Chondrocyte (in vitro differentiated cells): ENCODE results near the gene KRT84. TPM values are rescaled to one million over a fixed set of nuclear protein-coding genes. Genes with fewer than 3 reads are reported as not detected.

Experiments
- DNase-seq: peaks from one replicate; pipeline ENCODE4 v3.0.0; 2021; ENCODE audit warnings: mixed read lengths, low spot score
- H3K27ac Mint-ChIP-seq: one replicate; pipeline ENCODE4 v1.8.0; 2021; ENCODE audit warnings: mild to moderate bottlenecking, moderate library complexity, mixed read lengths; ENCODE audit not compliant: unreplicated experiment
- H3K27me3 Mint-ChIP-seq: 2 replicates; pipeline ENCODE4 v1.8.0; 2021; ENCODE audit warnings: low read depth, mixed read lengths
- H3K36me3 Mint-ChIP-seq: 2 replicates; pipeline ENCODE4 v1.8.0; 2021; ENCODE audit warnings: low read depth, mixed read lengths
- H3K4me1 Mint-ChIP-seq: 2 replicates; pipeline ENCODE4 v1.8.0; 2021; ENCODE audit warnings: low read depth, mild to moderate bottlenecking, mixed read lengths
- H3K4me3 Mint-ChIP-seq: one replicate; pipeline ENCODE4 v1.8.0; 2021; ENCODE audit warnings: mild to moderate bottlenecking, moderate library complexity, mixed read lengths; ENCODE audit not compliant: unreplicated experiment
- H3K9me3 Mint-ChIP-seq: 2 replicates; pipeline ENCODE4 v1.8.0; 2021; ENCODE audit warnings: low read depth, mixed read lengths
- total RNA-seq: library from RNA; stranded (reverse); gene quantifications from 3 replicates; pipeline ENCODE4 v1.2.1, GENCODE V29; 2021
- TF ChIP-seq, protein P1 (sequence below): fragments of 200-600 bp; sonication (generic); IDR thresholded peaks from 2 replicates; pipeline ENCODE4 v1.5.0; 2021; ENCODE audit warnings: antibody characterized with exemption, mild to moderate bottlenecking, moderate library complexity

The KRT84 gene
- total RNA-seq, 1 donor from 2014 or later = not detected

DNA sequence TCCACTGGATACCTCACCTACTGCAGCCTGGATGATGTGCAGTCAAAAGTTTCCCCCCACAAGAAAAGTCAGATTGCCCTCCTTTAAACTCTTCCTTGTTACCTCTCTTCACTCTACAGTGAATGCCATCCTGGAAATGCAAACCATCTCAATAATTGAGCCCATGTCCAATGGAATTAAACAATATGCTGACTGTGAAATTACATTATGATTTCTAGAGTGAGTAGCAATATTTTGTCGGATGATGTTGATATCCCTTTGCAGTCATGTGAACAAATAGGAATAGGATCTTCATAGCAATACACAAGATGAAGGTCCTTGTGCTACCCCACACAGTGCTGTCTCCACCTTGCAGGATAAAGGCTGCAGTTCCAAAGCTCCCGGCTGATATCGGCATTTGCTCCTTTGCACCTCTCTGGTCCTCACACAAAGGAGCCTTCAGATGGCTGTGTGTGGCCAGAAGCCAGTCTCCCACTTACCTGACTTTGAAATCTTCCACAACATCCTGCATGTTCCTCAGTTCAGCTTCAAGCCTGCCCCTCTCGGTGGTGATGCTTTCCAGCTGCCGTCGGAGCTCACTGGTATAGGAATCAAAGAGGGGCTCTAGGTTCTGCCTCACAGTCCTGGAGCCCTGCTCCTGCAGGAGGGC, 47.2 kb upstream of the KRT84 start:
- Mint-ChIP-seq H3K4me1 (no peaks in the 10 kb centered on the region), H3K4me3 (no peak overlapping the region), H3K27me3 (peaks cover 81% of the 10 kb centered on the region), H3K36me3 (peaks cover 4% of the 10 kb centered on the region), H3K9me3 (no peaks in the 10 kb centered on the region), H3K27ac (no peak overlapping the region)
- TF ChIP-seq, protein P1, sequence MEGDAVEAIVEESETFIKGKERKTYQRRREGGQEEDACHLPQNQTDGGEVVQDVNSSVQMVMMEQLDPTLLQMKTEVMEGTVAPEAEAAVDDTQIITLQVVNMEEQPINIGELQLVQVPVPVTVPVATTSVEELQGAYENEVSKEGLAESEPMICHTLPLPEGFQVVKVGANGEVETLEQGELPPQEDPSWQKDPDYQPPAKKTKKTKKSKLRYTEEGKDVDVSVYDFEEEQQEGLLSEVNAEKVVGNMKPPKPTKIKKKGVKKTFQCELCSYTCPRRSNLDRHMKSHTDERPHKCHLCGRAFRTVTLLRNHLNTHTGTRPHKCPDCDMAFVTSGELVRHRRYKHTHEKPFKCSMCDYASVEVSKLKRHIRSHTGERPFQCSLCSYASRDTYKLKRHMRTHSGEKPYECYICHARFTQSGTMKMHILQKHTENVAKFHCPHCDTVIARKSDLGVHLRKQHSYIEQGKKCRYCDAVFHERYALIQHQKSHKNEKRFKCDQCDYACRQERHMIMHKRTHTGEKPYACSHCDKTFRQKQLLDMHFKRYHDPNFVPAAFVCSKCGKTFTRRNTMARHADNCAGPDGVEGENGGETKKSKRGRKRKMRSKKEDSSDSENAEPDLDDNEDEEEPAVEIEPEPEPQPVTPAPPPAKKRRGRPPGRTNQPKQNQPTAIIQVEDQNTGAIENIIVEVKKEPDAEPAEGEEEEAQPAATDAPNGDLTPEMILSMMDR = no peak
- no peak for DNase-seq

DNA sequence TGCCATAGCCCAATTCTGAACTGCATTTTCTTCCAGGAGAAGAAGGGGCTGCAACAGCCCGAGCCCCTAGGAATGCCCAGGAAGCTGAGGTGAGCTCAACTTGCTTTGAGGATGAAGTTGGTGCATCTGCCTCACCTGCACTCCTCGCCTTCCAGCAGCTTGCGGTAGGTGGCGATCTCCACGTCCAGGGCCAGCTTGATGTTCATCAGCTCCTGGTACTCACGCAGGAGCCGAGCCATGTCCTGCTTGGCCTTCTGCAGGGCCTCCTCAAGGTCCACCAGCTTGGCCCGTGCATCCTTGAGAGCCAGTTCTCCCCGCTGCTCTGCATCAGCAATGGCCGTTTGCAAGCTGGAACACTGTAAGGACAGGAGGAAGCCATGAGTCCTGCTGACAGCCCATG, 42.7 kb upstream of the KRT84 start:
- Mint-ChIP-seq H3K4me3 (no peak overlapping the region), H3K9me3 (no peaks in the 10 kb centered on the region), H3K27ac (no peak overlapping the region), H3K27me3 (peaks cover 69% of the 10 kb centered on the region), H3K4me1 (no peaks in the 10 kb centered on the region), H3K36me3 (peaks cover 4% of the 10 kb centered on the region)
- DNase-seq = no peak
- TF ChIP-seq, protein P1 = no peak

DNA sequence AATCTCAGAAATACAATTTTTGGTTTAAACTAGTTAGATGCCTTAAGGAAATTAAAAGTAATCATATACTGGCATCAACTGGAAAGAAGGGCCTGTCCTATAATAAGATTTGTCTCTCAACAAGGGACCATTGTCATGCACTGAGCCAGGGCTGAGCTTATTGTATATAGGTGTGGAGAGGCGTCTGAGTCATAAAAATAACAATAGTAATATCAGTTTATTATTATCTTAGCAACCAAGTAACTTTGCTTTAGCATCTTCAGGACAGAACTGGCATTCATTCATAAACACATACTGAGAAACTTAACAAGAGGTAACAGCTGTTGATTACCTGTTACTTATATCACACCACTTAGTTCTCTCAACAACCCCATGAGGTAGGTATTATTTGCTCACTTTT, 41.6 kb upstream of the KRT84 start:
- Mint-ChIP-seq H3K4me1 (no peaks in the 10 kb centered on the region), H3K27ac (no peak overlapping the region), H3K27me3 (peaks cover 68% of the 10 kb centered on the region), H3K9me3 (no peaks in the 10 kb centered on the region), H3K4me3 (no peak overlapping the region), H3K36me3 (peaks cover 4% of the 10 kb centered on the region)
- DNase-seq = no peak
- TF ChIP-seq, protein P1 = no peak

DNA sequence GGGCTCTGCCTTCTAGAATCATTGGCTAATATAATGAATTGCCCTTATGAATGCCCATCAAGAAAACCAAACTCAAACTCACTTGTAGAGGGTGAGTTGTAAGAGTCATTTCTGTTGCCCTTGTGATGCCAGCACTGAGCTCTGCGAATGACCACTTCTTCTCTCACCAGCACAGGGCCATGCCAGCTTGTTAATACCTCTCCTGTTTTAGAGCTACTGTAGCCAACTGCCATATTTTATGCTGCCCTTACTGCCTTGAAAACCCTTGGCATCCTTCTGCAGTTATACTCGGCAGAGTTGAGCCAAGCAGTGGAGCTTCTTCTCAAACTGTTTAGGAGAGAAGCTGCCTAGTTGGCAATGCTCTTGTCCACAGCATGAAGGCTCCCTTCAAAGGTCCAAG, 40.6 kb upstream of the KRT84 start:
- no peaks in the 10 kb centered on the region for H3K9me3 Mint-ChIP-seq
- H3K4me1 Mint-ChIP-seq = no peaks in the 10 kb centered on the region
- H3K27me3 Mint-ChIP-seq = peaks cover 71% of the 10 kb centered on the region
- no peak overlapping the region for H3K27ac Mint-ChIP-seq
- peaks cover 4% of the 10 kb centered on the region for H3K36me3 Mint-ChIP-seq
- DNase-seq = no peak
- TF ChIP-seq, protein P1 = no peak
- no peak overlapping the region for H3K4me3 Mint-ChIP-seq

DNA sequence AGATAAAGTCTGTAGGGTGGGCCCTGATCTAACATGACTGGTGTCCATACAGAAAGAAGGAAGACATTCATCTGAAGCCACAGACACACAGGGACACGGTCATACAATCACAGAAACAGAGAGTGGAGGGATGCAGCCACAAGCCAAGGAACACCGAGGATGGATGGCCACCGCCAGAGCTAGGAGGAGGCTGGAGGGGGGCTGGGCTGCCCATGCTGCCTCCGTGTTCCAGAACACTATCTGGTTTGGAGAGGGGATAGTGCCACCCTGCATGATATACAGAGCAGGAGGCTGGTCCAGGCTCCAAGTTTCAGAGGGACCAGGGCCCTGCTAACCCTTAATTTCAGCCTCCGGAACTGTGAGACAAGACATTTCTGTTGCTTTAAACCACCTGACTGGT, 40.0 kb upstream of the KRT84 start:
- Mint-ChIP-seq H3K4me1 (no peaks in the 10 kb centered on the region), H3K27me3 (peaks cover 66% of the 10 kb centered on the region), H3K36me3 (peaks cover 4% of the 10 kb centered on the region), H3K9me3 (no peaks in the 10 kb centered on the region), H3K27ac (no peak overlapping the region), H3K4me3 (no peak overlapping the region)
- DNase-seq = no peak
- TF ChIP-seq, protein P1 = no peak
